Left lung (tissue), 10 donors: ENCODE results near the gene RHOA. TPM values are rescaled to one million over a fixed set of nuclear protein-coding genes. Genes with fewer than 3 reads are reported as not detected.

Experiments
- ATAC-seq: fragments of 200-7000 bp; cut with Tn5 transposase; one replicate; pipeline ENCODE4 v1.9.1; 2020; ENCODE audit warnings: moderate library complexity
- DNase-seq, 4 donors: peaks; one replicate each; pipeline ENCODE4 v3.0.0-alpha.2; 2013 to 2020
- H3K27ac ChIP-seq, 2 donors: fragments of 200-600 bp; sonication (generic) in 1 of 2; one replicate each; pipeline versions ENCODE4 v1.5.0 to v1.8.0; 2020 to 2021
- H3K27me3 ChIP-seq, 2 donors: fragments of 200-600 bp; sonication (generic) in 1 of 2; one replicate each; pipeline versions ENCODE4 v1.5.0 to v1.8.0; 2020 to 2021
- H3K36me3 ChIP-seq, 2 donors: fragments of 200-600 bp; sonication (generic) in 1 of 2; one replicate each; pipeline versions ENCODE4 v1.5.0 to v1.8.0; 2020 to 2021
- H3K4me1 ChIP-seq, 2 donors: fragments of 200-600 bp; one replicate each; pipeline ENCODE4 v1.8.0; 2021
- H3K4me3 ChIP-seq, 2 donors: fragments of 200-600 bp; sonication (generic) in 1 of 2; one replicate each; pipeline versions ENCODE4 v1.5.0 to v1.8.0; 2020 to 2021; ENCODE audit warnings: mild to moderate bottlenecking in 1 of 2
- H3K9me3 ChIP-seq, 2 donors: fragments of 200-600 bp; sonication (generic) in 1 of 2; one replicate each; pipeline versions ENCODE4 v1.5.0 to v1.8.0; 2020 to 2021
- CTCF ChIP-seq, 2 donors: fragments of 200-600 bp; sonication (generic) in 1 of 2; IDR thresholded peaks; one replicate each; pipeline versions ENCODE4 v1.5.0 to v1.8.0; 2021; ENCODE audit warnings: antibody characterized with exemption in 2 of 2
- intact Hi-C, 2 donors: fragments of 100-400 bp; cut with DNase I; formaldehyde crosslinking; loops; one replicate each; pipeline versions ENCODE4 v1.11.2 to v1.14.2; 2022
- polyA plus RNA-seq, 6 donors: library from polyadenylated mRNA; unstranded; fragments of 120-200 nt; gene quantifications; one replicate each; pipeline ENCODE4 v1.2.1, GENCODE V29; 2013; ENCODE audit not compliant: insufficient read length in 6 of 6
- total RNA-seq, 2 donors: library from RNA; stranded (reverse); fragmentation: NEBNext Ultra II Directional; extraction: Animal tissue kit (Norgen Biotek cat#: 25700); gene quantifications; one replicate each; pipeline ENCODE4 v1.2.1, GENCODE V29; 2021
- donor health status: DM: no; HTN: yes; CAD: no.
- donor health status: DM: no; HTN: no; CAD: no.

Gene RHOA
- total and polyA plus RNA-seq, 8 donors, result 467 to 625 (median 514) TPM

- no peak overlapping the region for H3K27ac ChIP-seq
- no peak for ATAC-seq
- intact Hi-C loops, result no loop called here
- H3K4me3 ChIP-seq, result no peak overlapping the region
- no peaks in the 10 kb centered on the region for H3K9me3 ChIP-seq
- peaks cover 0 to 100% of the 10 kb centered on the region in 2 donors for H3K36me3 ChIP-seq
- H3K27me3 ChIP-seq, result no peaks in the 10 kb centered on the region
- no peak for TF ChIP-seq CTCF (IDR thresholded peaks at IDR 0.05)
- no peaks in the 10 kb centered on the region for H3K4me1 ChIP-seq
- no peak for DNase-seq
Observed at GRCh38 chr3:49310677-49311076, 101.1 kb downstream of the RHOA start.

Other genes with a start within 250 kb of the RHOA start
- 10 to 100 TPM; 16.9 to 21.0 TPM for gene CCDC71, start 245.6 kb downstream of the RHOA start, total RNA-seq
- gene CCDC71, start 245.6 kb downstream of the RHOA start, polyA plus RNA-seq, result 10 to 100 TPM; 15.8 to 24.9 (median 22.1) TPM
- 10 to 100 TPM; 31.2 to 33.3 TPM for gene KLHDC8B, start 240.4 kb downstream of the RHOA start, total RNA-seq
- gene KLHDC8B, start 240.4 kb downstream of the RHOA start, polyA plus RNA-seq, result 10 to 100 TPM; 40.0 to 51.7 (median 46.7) TPM
- 1 to 10 TPM; 4.2 to 9.8 TPM for gene C3orf62, start 134.7 kb downstream of the RHOA start, total RNA-seq
- gene C3orf62, start 134.7 kb downstream of the RHOA start, polyA plus RNA-seq, result 10 to 100 TPM; 10.2 to 13.7 (median 12.1) TPM
- 10 to 100 TPM; 57.7 to 72.9 TPM for gene USP4, start 71.9 kb downstream of the RHOA start, total RNA-seq
- 10 to 100 TPM; 68.8 to 77.1 (median 73.6) TPM for gene USP4, start 71.9 kb downstream of the RHOA start, polyA plus RNA-seq
- gene GPX1, start 53.6 kb downstream of the RHOA start, total RNA-seq, result 100 to 1,000 TPM; 468 to 518 TPM
- gene GPX1, start 53.6 kb downstream of the RHOA start, polyA plus RNA-seq, result 100 to 1,000 TPM; 100 to 164 (median 131) TPM
- 10 to 100 TPM; 37.2 to 41.5 TPM for gene TCTA, start 447 bp upstream of the RHOA start, total RNA-seq
- gene TCTA, start 447 bp upstream of the RHOA start, polyA plus RNA-seq, result 10 to 100 TPM; 17.7 to 24.4 (median 20.3) TPM
- gene AMT, start 10.5 kb upstream of the RHOA start, total RNA-seq, result 1 to 10 TPM; 5.9 to 8.8 TPM
- gene AMT, start 10.5 kb upstream of the RHOA start, polyA plus RNA-seq, result 10 to 100 TPM; 27.3 to 41.0 (median 33.5) TPM
- gene NICN1, start 17.3 kb upstream of the RHOA start, total RNA-seq, result 10 to 100 TPM; 17.1 to 23.4 TPM
- gene NICN1, start 17.3 kb upstream of the RHOA start, polyA plus RNA-seq, result 10 to 100 TPM; 20.0 to 28.6 (median 25.3) TPM
- gene DAG1, start 58.3 kb upstream of the RHOA start, total RNA-seq, result 100 to 1,000 TPM in 1 of 2 donors, 10 to 100 TPM in 1; 87.9 to 116 TPM
- 10 to 100 TPM; 43.4 to 58.1 (median 50.4) TPM for gene DAG1, start 58.3 kb upstream of the RHOA start, polyA plus RNA-seq
- gene BSN, start 142.5 kb upstream of the RHOA start, total RNA-seq, result under 1 TPM; 0.26 to 0.44 TPM
- gene BSN, start 142.5 kb upstream of the RHOA start, polyA plus RNA-seq, result 1 to 10 TPM in 2 of 6 donors, under 1 TPM in 4; 0.67 to 1.1 (median 0.94) TPM